ENCODE measurements around the gene NFIA. TPM values are rescaled to one million over a fixed set of nuclear protein-coding genes. Genes with fewer than 3 reads are reported as not detected.

The NFIA gene
- total RNA-seq, 1 donor from 2014 or later = 163 TPM

DNA sequence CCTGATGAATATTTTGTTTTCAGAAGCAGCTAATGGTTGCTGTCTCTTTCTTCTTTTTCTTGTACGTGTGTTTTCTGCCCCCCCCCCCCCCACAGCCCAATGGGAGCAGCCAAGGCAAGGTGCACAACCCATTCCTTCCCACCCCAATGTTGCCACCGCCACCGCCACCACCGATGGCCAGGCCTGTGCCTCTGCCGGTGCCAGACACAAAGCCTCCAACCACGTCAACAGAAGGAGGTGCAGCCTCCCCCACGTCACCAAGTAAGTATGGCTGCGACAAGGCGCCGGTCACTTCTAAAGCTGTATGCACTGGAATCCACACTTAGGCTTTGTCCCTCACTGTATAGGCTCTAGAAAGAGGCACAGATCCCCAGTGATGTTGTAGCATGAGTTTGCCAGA, 324.1 kb downstream of the NFIA start:
- no peaks in the 10 kb centered on the region for H3K9me3 Mint-ChIP-seq
- peaks cover 40% of the 10 kb centered on the region for H3K4me1 Mint-ChIP-seq
- TF ChIP-seq CTCF (IDR thresholded peaks at IDR 0.05; ENCODE audit: unreplicated experiment) = no peak
- no peaks in the 10 kb centered on the region for H3K27me3 Mint-ChIP-seq (ENCODE audit: low read depth)
- no peak overlapping the region for H3K4me3 Mint-ChIP-seq
- DNase-seq (ENCODE audit: low spot score in 2 of 2, unreplicated experiment in 2 of 2) = no peak
- H3K36me3 Mint-ChIP-seq = peaks cover 44% of the 10 kb centered on the region
- peak overlapping the region; percentile 85 for H3K27ac Mint-ChIP-seq

DNA sequence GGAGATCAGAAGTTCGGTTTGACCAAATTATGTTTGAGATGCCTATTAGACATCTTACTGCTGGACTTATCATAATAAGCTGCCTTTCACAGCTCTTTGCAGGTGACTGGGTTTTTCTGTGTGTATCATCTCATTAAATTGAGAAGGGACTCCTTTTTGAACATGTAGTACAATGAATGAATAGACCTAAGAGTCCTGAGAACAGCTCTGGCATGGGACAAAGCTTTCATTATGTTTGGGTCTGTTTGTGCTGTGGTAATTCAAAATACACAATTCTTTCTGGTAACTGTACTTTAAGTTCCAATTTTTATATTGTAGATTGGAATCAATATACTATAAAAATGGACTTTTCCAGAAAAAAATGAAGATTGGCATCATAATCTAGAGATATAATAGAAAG, 330.2 kb downstream of the NFIA start:
- no peaks in the 10 kb centered on the region for H3K27me3 Mint-ChIP-seq (ENCODE audit: low read depth)
- no peak overlapping the region for H3K27ac Mint-ChIP-seq
- DNase-seq (ENCODE audit: low spot score in 2 of 2, unreplicated experiment in 2 of 2) = no peak
- H3K9me3 Mint-ChIP-seq = no peaks in the 10 kb centered on the region
- no peak overlapping the region for H3K4me3 Mint-ChIP-seq
- no peak for TF ChIP-seq CTCF (IDR thresholded peaks at IDR 0.05; ENCODE audit: unreplicated experiment)
- H3K4me1 Mint-ChIP-seq = peaks cover 25% of the 10 kb centered on the region
- H3K36me3 Mint-ChIP-seq = peaks cover 41% of the 10 kb centered on the region

DNA sequence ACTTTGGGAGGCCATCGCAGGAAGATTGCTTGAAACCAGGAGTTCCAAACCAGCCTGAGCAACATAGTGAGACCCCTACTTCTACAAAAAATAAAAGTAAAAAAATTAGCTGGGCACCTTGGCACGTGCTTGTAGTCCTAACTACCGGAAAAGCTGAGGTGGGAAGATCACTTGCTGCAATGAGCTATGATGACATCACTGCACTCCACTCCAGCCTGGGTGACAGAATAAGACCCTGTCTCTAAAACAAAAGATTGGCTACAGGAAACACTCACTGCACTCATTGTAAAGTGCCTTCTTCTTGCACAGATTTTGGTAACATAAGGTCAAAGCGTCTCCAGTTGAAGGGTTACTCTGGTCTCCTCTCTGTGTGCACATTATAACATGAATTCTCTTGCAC, 336.8 kb downstream of the NFIA start:
- Mint-ChIP-seq H3K4me3 (no peak overlapping the region), H3K4me1 (peaks cover 58% of the 10 kb centered on the region), H3K27me3 (ENCODE audit: low read depth) (no peaks in the 10 kb centered on the region), H3K36me3 (peaks cover 19% of the 10 kb centered on the region), H3K9me3 (no peaks in the 10 kb centered on the region), H3K27ac (peak overlapping the region; percentile 94)
- DNase-seq (ENCODE audit: low spot score in 2 of 2, unreplicated experiment in 2 of 2) = no peak
- no peak for TF ChIP-seq CTCF (IDR thresholded peaks at IDR 0.05; ENCODE audit: unreplicated experiment)

DNA sequence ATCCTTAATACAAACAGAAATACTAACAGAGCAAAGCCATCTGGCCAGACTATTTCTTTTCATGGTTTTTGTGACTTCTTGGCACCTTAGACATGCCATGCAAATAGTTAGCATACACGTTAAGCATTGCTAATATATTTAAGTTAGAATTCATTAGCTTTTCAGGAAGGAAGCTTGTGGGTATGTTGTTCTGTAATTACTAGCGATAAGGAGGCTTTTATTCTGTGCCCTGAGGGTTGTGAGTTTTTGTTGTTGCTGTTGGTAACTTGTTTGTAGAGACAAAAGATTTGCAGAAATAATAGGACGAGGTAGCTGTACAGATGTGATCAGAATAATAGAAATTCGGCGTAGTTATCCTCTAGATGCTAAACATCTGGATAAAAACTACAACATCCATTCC, 337.3 kb downstream of the NFIA start:
- Mint-ChIP-seq H3K4me3 (no peak overlapping the region), H3K36me3 (peaks cover 17% of the 10 kb centered on the region), H3K9me3 (no peaks in the 10 kb centered on the region), H3K27ac (peak overlapping the region; percentile 94), H3K27me3 (ENCODE audit: low read depth) (no peaks in the 10 kb centered on the region), H3K4me1 (peaks cover 59% of the 10 kb centered on the region)
- TF ChIP-seq CTCF (IDR thresholded peaks at IDR 0.05; ENCODE audit: unreplicated experiment) = no peak
- DNase-seq (ENCODE audit: low spot score in 2 of 2, unreplicated experiment in 2 of 2) = no peak

DNA sequence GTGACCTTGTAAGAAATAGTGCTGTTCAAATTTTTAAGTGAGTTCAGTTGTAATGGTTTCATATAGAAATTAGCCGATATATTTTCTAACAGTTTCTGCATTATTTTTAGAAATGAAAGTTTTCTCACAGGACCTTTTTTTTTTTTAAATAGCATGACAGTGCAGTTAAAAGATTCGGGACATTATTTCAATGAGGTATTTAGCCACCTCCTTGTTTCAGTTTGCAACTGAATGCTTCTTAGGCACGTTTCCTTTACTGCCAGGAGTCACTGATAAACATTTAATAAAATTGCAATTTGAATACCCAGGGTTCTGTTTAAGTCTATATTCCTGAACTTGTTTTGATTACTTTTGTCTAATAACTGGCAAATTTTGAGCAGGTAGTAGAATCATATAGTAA, 337.9 kb downstream of the NFIA start:
- TF ChIP-seq CTCF (IDR thresholded peaks at IDR 0.05; ENCODE audit: unreplicated experiment) = no peak
- Mint-ChIP-seq H3K4me1 (peaks cover 59% of the 10 kb centered on the region), H3K9me3 (no peaks in the 10 kb centered on the region), H3K36me3 (peaks cover 17% of the 10 kb centered on the region), H3K27me3 (ENCODE audit: low read depth) (no peaks in the 10 kb centered on the region), H3K27ac (peak overlapping the region; percentile 94), H3K4me3 (no peak overlapping the region)
- no peak for DNase-seq (ENCODE audit: low spot score in 2 of 2, unreplicated experiment in 2 of 2)
